D721Med (cell line): ENCODE results near the gene EIF4EBP3.
"Not testable (repeated sequence)": the region's sequence is repeated elsewhere in the genome, so short reads cannot be mapped to it uniquely, and the experiment has no call there.

Experiments
- DNase-seq: peaks from one replicate; pipeline ENCODE4 v3.0.0; 2011; ENCODE audit warnings: low spot score; ENCODE audit not compliant: insufficient read length
- FAIRE-seq: peaks from 2 replicates; lab custom pipeline; 2011; peaks lifted over from hg19 to GRCh38; lab: Jason Lieb, UNC
- CTCF ChIP-seq: IDR thresholded peaks from 2 replicates; pipeline ENCODE4 v1.5.1; 2012; ENCODE audit warnings: mild to moderate bottlenecking, control low read depth; ENCODE audit not compliant: insufficient read depth; ENCODE audit errors: missing control alignments

The EIF4EBP3 gene

GRCh38 chr5:140573683-140574082, 26.2 kb downstream of the EIF4EBP3 start:
- no peak for FAIRE-seq
- TF ChIP-seq CTCF: no peak

GRCh38 chr5:140574165-140574564, 26.7 kb downstream of the EIF4EBP3 start:
- no peak for TF ChIP-seq CTCF
- no peak for FAIRE-seq
- no peak for DNase-seq

More at GRCh38 chr5:140573683-140574082, 26.2 kb downstream of the EIF4EBP3 start:
- DNase-seq: no peak

GRCh38 chr5:140575309-140575708, 27.8 kb downstream of the EIF4EBP3 start:
- no peak for FAIRE-seq
- DNase-seq: no peak
- TF ChIP-seq CTCF: peak; percentile 31

GRCh38 chr5:140576776-140577201, 29.3 kb downstream of the EIF4EBP3 start:
- TF ChIP-seq CTCF: no peak
- DNase-seq (no peak), FAIRE-seq (no peak)

- not testable (repeated sequence) for FAIRE-seq, DNase-seq
These were observed 31.8 kb downstream of the EIF4EBP3 start for GRCh38 chr5:140579188-140579747.

- no peak for FAIRE-seq
- DNase-seq: no peak
- TF ChIP-seq CTCF: no peak
These were observed 40.0 kb downstream of the EIF4EBP3 start for GRCh38 chr5:140587495-140587894.

GRCh38 chr5:140588311-140589070, 41.0 kb downstream of the EIF4EBP3 start:
- FAIRE-seq: no peak
- no peak for DNase-seq
- no peak for TF ChIP-seq CTCF
